Measurements from ENCODE around the gene DPP10. TPM values are rescaled to one million over a fixed set of nuclear protein-coding genes. Genes with fewer than 3 reads are reported as not detected.

Gene DPP10
- total RNA-seq, 1 experiment from 2014 or later, result not detected

GRCh38 chr2:115075800-115076199 lies 633.4 kb downstream of the DPP10 start:
- no peak for TF ChIP-seq SIN3A (IDR thresholded peaks at IDR 0.05; ENCODE audit: borderline replicate concordance, insufficient read depth, low read depth, low read length)
- no peak for TF ChIP-seq CTCF (IDR thresholded peaks at IDR 0.05)
- TF ChIP-seq POLR2AphosphoS5 (IDR thresholded peaks at IDR 0.05; ENCODE audit: low read depth, low read length), result no peak
- TF ChIP-seq REST (IDR thresholded peaks at IDR 0.05; ENCODE audit: insufficient read depth in 1 of 2, low read depth in 2 of 2, low read length in 1 of 2), result no peak
- no peak for TF ChIP-seq TCF7L2 (IDR thresholded peaks at IDR 0.05; ENCODE audit: low read depth, low read length)
- Histone ChIP-seq H3K27me3 (ENCODE audit: control insufficient read depth, insufficient read depth, low read length) (no peaks in the 10 kb centered on the region), H3K4me1 (ENCODE audit: control insufficient read depth, insufficient read depth, low read length) (no peaks in the 10 kb centered on the region), H3K4me3 (ENCODE audit: low read depth in 2 of 2, low read length in 2 of 2) (no peak overlapping the region), H3K27ac (ENCODE audit: low read length) (no peak overlapping the region), H3K36me3 (ENCODE audit: control insufficient read depth, insufficient read depth, low read length) (no peaks in the 10 kb centered on the region), H3K9me3 (ENCODE audit: control insufficient read depth, insufficient read depth, low read depth, low read length) (no peaks in the 10 kb centered on the region)
- DNase-seq (ENCODE audit: low read depth, low spot score), result no peak
- intact Hi-C loops (cut with micrococcal nuclease; ENCODE audit: unreplicated experiment) (no loop called here), in situ Hi-C loops (cut with HindIII; ENCODE audit: low pct_unique_long_range_greater_than_20kb, low sequenced_read_pairs) (no loop called here)
- POLR2A ChIA-PET, result no interaction called here
- ATAC-seq, result no peak
- no TSS peak for BruUV-seq (replicated peaks)
- CTCF ChIA-PET, result no interaction called here

GRCh38 chr2:115077626-115078025 lies 635.2 kb downstream of the DPP10 start:
- POLR2A ChIA-PET, result no interaction called here
- no peaks in the 10 kb centered on the region for H3K36me3 ChIP-seq (ENCODE audit: control insufficient read depth, insufficient read depth, low read length)
- CTCF ChIA-PET, result no interaction called here
- intact Hi-C loops (cut with micrococcal nuclease; ENCODE audit: unreplicated experiment), result no loop called here
- H3K4me3 ChIP-seq (ENCODE audit: low read depth in 2 of 2, low read length in 2 of 2), result no peak overlapping the region
- ATAC-seq (no peak), DNase-seq (ENCODE audit: low read depth, low spot score) (no peak)
- H3K27me3 ChIP-seq (ENCODE audit: control insufficient read depth, insufficient read depth, low read length), result no peaks in the 10 kb centered on the region
- BruUV-seq (replicated peaks), result no TSS peak
- in situ Hi-C loops (cut with HindIII; ENCODE audit: low pct_unique_long_range_greater_than_20kb, low sequenced_read_pairs), result no loop called here
- no peaks in the 10 kb centered on the region for H3K9me3 ChIP-seq (ENCODE audit: control insufficient read depth, insufficient read depth, low read depth, low read length)
- H3K27ac ChIP-seq (ENCODE audit: low read length), result no peak overlapping the region
- TF ChIP-seq POLR2AphosphoS5 (IDR thresholded peaks at IDR 0.05; ENCODE audit: low read depth, low read length) (no peak), TCF7L2 (IDR thresholded peaks at IDR 0.05; ENCODE audit: low read depth, low read length) (no peak), SIN3A (IDR thresholded peaks at IDR 0.05; ENCODE audit: borderline replicate concordance, insufficient read depth, low read depth, low read length) (no peak), REST (IDR thresholded peaks at IDR 0.05; ENCODE audit: insufficient read depth in 1 of 2, low read depth in 2 of 2, low read length in 1 of 2) (no peak), CTCF (IDR thresholded peaks at IDR 0.05) (no peak)
- no peaks in the 10 kb centered on the region for H3K4me1 ChIP-seq (ENCODE audit: control insufficient read depth, insufficient read depth, low read length)
